Keratinocyte (primary cell): ENCODE results near the gene KIFAP3.

Experiments used
- EZH2 ChIP-seq: IDR thresholded peaks from one replicate; pipeline ENCODE4 v1.6.1; 2012; ENCODE audit warnings: inconsistent platforms, mild to moderate bottlenecking, low read length, moderate library complexity
- TF ChIP-seq, protein P1 (sequence below), 3 experiments: IDR thresholded peaks in 1 of 3; conservative IDR thresholded peaks in 1 of 3; optimal IDR thresholded peaks in 1 of 3; 2 replicates in 2 of 3; 3 replicates in 1 of 3; pipeline versions ENCODE3 to v1.5.1; 2011; ENCODE audit warnings: low read length in 3 of 3, mild to moderate bottlenecking in 3 of 3, moderate library complexity in 2 of 3, control low read depth in 1 of 3, inconsistent platforms in 1 of 3; ENCODE audit not compliant: insufficient read depth in 2 of 3; ENCODE audit errors: extremely low read depth in 1 of 3

DNA sequence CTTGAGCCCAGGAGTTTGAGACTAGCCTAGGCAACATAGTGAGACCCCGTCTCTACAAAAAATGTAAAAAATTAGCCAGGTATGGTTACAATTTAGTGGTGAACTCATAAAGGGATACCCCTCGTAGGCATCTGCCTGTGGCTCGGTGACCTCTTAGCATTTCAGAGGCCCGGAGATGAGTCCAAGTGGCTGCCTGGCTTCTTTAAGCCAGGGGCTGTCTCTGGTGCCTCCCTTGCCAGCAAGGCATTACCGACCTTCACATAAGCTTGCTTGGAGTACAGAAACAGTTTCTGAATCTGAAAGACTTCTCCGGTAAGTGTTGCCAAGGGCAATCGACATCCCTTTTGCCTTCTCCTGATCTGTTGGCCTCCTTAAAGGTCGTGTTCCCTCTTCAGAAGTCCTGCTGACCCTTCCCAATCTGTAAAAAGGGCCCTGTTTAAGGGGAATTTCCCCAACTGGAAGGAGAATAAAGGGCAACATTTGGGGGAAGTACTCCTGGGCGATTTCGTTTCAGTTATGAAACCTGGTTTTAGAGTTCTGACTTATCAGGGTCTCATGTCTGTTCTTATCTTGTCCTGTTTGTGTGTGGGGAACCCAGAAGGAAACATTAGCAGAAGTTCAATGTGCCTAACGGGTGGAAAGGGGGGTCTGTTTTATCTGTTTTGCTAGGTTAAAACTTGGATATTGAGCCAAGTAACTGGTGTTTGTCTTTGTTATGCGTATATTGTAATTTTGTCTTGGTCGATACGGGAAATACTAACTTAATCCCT is 32.9 kb downstream of the KIFAP3 start:
- TF ChIP-seq, protein P1, sequence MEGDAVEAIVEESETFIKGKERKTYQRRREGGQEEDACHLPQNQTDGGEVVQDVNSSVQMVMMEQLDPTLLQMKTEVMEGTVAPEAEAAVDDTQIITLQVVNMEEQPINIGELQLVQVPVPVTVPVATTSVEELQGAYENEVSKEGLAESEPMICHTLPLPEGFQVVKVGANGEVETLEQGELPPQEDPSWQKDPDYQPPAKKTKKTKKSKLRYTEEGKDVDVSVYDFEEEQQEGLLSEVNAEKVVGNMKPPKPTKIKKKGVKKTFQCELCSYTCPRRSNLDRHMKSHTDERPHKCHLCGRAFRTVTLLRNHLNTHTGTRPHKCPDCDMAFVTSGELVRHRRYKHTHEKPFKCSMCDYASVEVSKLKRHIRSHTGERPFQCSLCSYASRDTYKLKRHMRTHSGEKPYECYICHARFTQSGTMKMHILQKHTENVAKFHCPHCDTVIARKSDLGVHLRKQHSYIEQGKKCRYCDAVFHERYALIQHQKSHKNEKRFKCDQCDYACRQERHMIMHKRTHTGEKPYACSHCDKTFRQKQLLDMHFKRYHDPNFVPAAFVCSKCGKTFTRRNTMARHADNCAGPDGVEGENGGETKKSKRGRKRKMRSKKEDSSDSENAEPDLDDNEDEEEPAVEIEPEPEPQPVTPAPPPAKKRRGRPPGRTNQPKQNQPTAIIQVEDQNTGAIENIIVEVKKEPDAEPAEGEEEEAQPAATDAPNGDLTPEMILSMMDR (optimal IDR thresholded peaks at IDR 0.05 in 1 of 3, IDR thresholded peaks at IDR 0.05 in 1 of 3, conservative IDR thresholded peaks at IDR 0.05 in 1 of 3; ENCODE audit: extremely low read depth in 1 of 3, insufficient read depth in 2 of 3, low read length in 3 of 3), result no peak
- no peak for TF ChIP-seq EZH2
